HFF-Myc (cell line): ENCODE results near the gene TNS1.

ENCODE experiments used
- DNase-seq: peaks from one replicate; pipeline ENCODE4 v3.0.0-alpha.2; 2011; ENCODE audit warnings: low read depth; ENCODE audit errors: extremely low read depth
- H3K4me3 ChIP-seq: replicated peaks from 2 replicates; pipeline ENCODE4 v1.5.1; 2011; ENCODE audit warnings: low read depth, mild to moderate bottlenecking, control low read depth, low read length
- CTCF ChIP-seq: IDR thresholded peaks from 2 replicates; pipeline ENCODE4 v1.5.1; 2012; ENCODE audit warnings: mild to moderate bottlenecking, low read depth, low read length, control low read depth; ENCODE audit errors: missing control alignments

TNS1 gene

GRCh38 chr2:217828336-217828735 is 174.5 kb downstream of the TNS1 start:
- no peak overlapping the region for H3K4me3 ChIP-seq
- no peak for TF ChIP-seq CTCF
- DNase-seq, result no peak

- TF ChIP-seq CTCF, result no peak
- no peak for DNase-seq
- H3K4me3 ChIP-seq, result no peak overlapping the region
Measured at GRCh38 chr2:217827430-217828201, 175.2 kb downstream of the TNS1 start.

- TF ChIP-seq CTCF, result no peak
- DNase-seq, result no peak
- no peak overlapping the region for H3K4me3 ChIP-seq
Measured at GRCh38 chr2:217826991-217827390, 175.8 kb downstream of the TNS1 start.

- no peak for TF ChIP-seq CTCF
- no peak overlapping the region for H3K4me3 ChIP-seq
- no peak for DNase-seq
Measured at GRCh38 chr2:217826520-217826919, 176.3 kb downstream of the TNS1 start.

GRCh38 chr2:217825469-217826235 is 177.1 kb downstream of the TNS1 start:
- DNase-seq, result no peak
- no peak for TF ChIP-seq CTCF
- H3K4me3 ChIP-seq, result no peak overlapping the region

GRCh38 chr2:217824223-217824622 is 178.6 kb downstream of the TNS1 start:
- H3K4me3 ChIP-seq, result no peak overlapping the region
- no peak for DNase-seq
- TF ChIP-seq CTCF, result no peak
